ENCODE results near the gene PRPF6.
A peak's percentile ranks its signal among the peaks of the same experiment; 100 is the strongest.

The PRPF6 gene

DNA sequence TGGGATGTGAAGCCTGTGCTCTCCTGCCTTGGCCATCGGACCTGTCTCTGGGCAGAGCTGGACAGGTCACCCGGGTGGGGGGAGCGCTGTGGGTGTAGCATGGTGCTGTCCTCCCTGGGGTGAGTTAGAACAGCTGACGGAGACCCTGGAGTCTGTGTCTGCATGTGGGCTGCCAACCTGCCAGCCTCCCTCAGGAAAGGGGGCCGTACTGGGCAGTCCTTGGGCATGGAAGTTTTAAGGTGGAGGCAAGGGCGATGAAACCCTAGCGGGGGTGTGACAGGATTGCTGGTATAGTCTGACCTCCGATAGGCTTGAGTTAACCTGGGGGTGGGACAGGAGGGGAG, 66.1 kb downstream of the PRPF6 start:
- DNase-seq (ENCODE audit: low read depth), result no peak
- TF ChIP-seq, protein P1, sequence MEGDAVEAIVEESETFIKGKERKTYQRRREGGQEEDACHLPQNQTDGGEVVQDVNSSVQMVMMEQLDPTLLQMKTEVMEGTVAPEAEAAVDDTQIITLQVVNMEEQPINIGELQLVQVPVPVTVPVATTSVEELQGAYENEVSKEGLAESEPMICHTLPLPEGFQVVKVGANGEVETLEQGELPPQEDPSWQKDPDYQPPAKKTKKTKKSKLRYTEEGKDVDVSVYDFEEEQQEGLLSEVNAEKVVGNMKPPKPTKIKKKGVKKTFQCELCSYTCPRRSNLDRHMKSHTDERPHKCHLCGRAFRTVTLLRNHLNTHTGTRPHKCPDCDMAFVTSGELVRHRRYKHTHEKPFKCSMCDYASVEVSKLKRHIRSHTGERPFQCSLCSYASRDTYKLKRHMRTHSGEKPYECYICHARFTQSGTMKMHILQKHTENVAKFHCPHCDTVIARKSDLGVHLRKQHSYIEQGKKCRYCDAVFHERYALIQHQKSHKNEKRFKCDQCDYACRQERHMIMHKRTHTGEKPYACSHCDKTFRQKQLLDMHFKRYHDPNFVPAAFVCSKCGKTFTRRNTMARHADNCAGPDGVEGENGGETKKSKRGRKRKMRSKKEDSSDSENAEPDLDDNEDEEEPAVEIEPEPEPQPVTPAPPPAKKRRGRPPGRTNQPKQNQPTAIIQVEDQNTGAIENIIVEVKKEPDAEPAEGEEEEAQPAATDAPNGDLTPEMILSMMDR (conservative IDR thresholded peaks at IDR 0.05; ENCODE audit: control insufficient read depth, insufficient read depth, low read depth, low read length), result no peak
- H3K4me3 ChIP-seq (ENCODE audit: control insufficient read depth, low read depth, low read length), result no peak overlapping the region

DNA sequence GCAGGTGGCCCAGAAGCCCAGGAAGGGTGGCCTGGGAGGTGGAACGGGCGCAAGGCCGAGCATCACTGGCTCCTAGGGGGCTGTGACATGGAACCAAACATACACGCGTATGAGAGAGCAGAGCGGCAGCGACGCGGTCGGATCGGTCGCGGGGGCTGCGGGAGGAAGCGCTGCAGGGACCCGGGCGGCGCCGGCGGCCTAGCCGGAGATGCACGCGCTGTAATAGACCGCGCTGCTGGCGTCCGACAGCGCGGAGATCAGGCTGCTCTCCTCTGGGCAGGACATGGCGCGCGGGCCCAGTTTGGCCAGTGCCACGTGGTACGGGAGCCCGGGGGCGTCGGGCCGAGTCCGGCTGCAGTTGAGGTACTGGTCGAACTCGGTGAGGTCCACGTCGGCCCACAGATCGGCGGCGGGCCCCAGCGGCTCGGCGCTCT, 67.1 kb downstream of the PRPF6 start:
- no peak overlapping the region for H3K4me3 ChIP-seq (ENCODE audit: control insufficient read depth, low read depth, low read length)
- DNase-seq (ENCODE audit: low read depth), result no peak
- TF ChIP-seq, protein P1 (conservative IDR thresholded peaks at IDR 0.05; ENCODE audit: control insufficient read depth, insufficient read depth, low read depth, low read length), result no peak

DNA sequence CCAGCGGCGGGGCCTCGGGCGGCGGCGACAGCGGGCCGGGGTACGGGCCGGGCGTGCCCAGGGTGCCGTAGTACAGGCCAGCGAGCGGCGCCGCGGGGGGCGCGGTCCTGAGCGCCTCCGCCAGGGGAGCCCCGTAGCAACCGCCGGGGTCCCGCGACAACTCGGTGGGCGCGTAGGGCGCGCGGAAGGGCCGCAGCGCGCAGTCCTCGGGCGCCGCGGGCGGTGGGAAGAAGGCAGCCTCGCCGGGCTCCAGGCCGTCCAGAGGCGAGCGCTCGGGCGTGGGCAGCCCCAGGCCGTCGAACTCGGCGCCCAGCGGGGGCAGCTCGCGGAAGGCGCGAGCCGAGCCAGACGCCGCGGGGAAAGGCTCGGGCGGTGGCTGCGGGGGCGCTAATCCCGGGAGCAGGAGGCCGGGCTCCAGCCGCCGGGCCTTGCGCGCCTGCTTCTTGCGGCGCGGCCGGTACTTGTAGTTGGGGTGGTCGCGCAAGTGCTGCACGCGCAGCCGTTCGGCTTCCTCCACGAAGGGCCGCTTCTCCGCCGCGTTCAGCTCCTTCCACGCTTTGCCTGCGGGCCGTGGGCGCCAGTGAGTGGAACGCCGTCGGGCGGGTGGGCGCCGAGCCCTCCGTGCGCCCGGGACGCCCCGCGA, 67.6 kb downstream of the PRPF6 start:
- TF ChIP-seq, protein P1 (conservative IDR thresholded peaks at IDR 0.05; ENCODE audit: control insufficient read depth, insufficient read depth, low read depth, low read length), result no peak
- no peak overlapping the region for H3K4me3 ChIP-seq (ENCODE audit: control insufficient read depth, low read depth, low read length)
- DNase-seq (ENCODE audit: low read depth), result no peak

DNA sequence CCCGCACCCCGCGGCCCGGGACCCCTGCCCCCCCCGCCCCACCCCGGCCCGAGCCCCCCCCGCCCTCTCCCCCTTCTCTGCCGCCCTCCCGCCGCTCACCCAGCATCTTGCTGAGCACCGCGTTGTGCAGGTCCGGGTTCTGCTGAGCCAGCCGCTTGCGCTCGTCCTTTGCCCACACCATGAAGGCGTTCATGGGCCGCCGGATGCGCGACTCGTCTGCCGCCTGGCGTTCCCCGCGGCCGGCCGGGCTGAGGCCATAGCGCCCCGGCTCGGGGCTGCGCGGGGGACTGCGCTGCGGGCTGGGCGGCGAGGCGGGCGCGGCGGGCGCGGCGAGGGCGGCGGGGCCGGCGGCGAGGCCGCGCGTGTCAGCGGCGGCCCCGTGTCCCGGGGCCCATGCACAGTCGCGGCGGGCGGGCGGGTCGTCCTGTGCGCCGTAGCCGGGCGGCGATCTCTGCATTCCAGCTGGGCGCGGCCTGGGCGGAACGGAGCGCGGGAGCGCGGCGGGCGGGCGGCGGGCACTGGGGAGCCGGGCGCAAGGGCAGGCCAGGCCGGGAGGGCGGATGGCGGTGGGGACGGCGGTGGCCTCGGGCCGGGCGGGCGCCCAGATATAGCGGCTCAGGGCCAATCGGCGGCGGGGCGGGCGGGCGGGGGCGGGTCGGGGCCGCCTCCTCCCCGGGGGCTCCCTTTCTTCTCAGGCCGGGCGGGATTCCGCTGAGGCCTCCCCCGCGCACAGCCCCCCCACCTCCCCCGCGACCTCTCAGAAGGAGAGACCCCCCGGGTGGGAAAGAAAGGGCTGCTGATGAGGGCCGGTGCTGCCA, 68.3 kb downstream of the PRPF6 start, which contains the start of gene SOX18:
TSS of gene SOX18 (minus strand) at position 580 of the 818 bp plus-strand sequence. CDS start at position 457, 123 bp downstream.
- DNase-seq (ENCODE audit: low read depth), result peak; percentile 19
- H3K4me3 ChIP-seq (ENCODE audit: control insufficient read depth, low read depth, low read length), result no peak within 1 kb of the TSS
- TF ChIP-seq, protein P1 (conservative IDR thresholded peaks at IDR 0.05; ENCODE audit: control insufficient read depth, insufficient read depth, low read depth, low read length), result no peak

DNA sequence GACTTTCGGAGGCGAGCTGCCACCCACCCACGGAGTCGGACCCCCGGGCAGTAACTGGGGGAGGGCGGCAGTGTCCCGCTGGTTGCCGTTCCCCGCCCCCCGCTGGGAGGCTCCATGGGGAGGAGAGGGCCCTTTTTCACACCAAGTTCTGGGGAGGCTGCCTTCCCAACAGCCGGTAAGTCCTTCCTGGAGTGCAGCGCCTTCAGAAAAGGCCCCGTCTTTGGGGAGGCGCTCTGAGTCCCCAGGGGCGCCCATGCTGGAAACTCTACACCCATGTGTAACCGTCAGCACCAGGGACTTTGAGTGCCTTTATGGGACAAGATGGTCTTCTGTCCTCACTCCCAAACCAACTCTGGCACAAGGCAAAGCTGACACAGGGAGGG, 68.9 kb downstream of the PRPF6 start:
- TF ChIP-seq, protein P1 (conservative IDR thresholded peaks at IDR 0.05; ENCODE audit: control insufficient read depth, insufficient read depth, low read depth, low read length), result no peak
- DNase-seq (ENCODE audit: low read depth), result no peak
- no peak overlapping the region for H3K4me3 ChIP-seq (ENCODE audit: control insufficient read depth, low read depth, low read length)

DNA sequence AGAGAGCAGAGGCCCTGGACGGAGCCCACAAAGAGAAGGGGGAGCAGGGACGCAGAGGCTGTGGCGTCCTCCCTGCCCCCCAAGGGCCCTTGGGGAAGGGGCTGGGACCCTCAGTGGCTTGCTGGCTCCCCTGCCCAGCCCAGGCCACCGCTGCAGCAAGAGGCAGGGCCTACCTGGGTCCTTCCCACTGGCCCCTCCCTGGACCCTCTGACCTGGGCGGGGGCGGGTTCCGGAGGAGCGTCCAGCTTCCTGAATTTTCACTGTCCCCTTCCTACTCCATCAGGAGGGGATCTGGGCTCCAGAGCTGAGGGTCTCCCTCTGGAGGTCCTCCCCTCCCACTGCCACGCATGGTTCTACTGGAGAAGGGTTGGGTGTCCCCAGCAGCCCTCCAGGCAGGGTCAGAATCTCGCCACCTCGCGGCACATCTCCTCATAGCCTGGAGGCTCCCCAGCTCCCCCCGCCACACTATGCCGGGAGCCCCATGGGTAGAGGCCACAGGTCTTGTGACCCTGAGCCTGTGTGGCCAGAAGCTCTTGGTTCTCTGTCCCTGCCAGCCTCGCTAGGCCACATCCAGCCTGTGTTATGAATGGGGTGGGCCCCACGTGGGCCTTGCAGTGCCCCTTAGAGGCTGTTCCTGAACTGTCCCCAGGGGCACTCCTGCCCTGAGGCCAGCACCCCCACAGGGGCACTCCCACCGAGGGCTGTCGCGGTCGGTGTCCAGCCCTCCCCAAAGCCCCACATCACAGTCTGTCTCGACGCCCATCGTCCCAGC, 69.5 kb downstream of the PRPF6 start:
- TF ChIP-seq, protein P1 (conservative IDR thresholded peaks at IDR 0.05; ENCODE audit: control insufficient read depth, insufficient read depth, low read depth, low read length), result no peak
- DNase-seq (ENCODE audit: low read depth), result no peak
- H3K4me3 ChIP-seq (ENCODE audit: control insufficient read depth, low read depth, low read length), result no peak overlapping the region

Data from fibroblast of mammary gland (primary cell).